PFSK-1 (cell line): Measurements from ENCODE around the gene PLEKHH1.

ENCODE experiments used
- FOXP2 ChIP-seq: optimal IDR thresholded peaks from 2 replicates; pipeline ENCODE3; 2011; ENCODE audit warnings: borderline replicate concordance, control low read depth, inconsistent platforms; ENCODE audit not compliant: insufficient read depth; ENCODE audit errors: extremely low read length, extremely low read depth
- POLR2AphosphoS5 ChIP-seq: IDR thresholded peaks from 2 replicates; pipeline ENCODE4 v1.6.1; 2012; ENCODE audit warnings: low read depth, mild to moderate bottlenecking, control low read depth, low read length, moderate library complexity
- SIN3A ChIP-seq: IDR thresholded peaks from 2 replicates; pipeline ENCODE4 v1.6.1; 2012; ENCODE audit warnings: mild to moderate bottlenecking, low read length, moderate library complexity, borderline replicate concordance; ENCODE audit not compliant: insufficient read depth
- TAF1 ChIP-seq: IDR thresholded peaks from 2 replicates; pipeline ENCODE4 v1.6.1; 2012; ENCODE audit warnings: low read length, control low read depth, borderline replicate concordance; ENCODE audit not compliant: insufficient read depth
- TF ChIP-seq, protein P1 (sequence below), 2 experiments: IDR thresholded peaks; 2 replicates each; pipeline versions ENCODE4 v1.6.1 to v1.8.0; 2011 to 2012; ENCODE audit warnings: low read depth in 2 of 2, low read length in 2 of 2, control low read depth in 1 of 2, inconsistent platforms in 1 of 2, mild to moderate bottlenecking in 1 of 2, moderate library complexity in 1 of 2; ENCODE audit not compliant: insufficient read depth in 1 of 2

Gene PLEKHH1

GRCh38 chr14:67620217-67620785 lies 87.2 kb downstream of the PLEKHH1 start:
- TF ChIP-seq TAF1 (no peak), SIN3A (no peak), POLR2AphosphoS5 (no peak), FOXP2 (no peak)
- TF ChIP-seq, protein P1, sequence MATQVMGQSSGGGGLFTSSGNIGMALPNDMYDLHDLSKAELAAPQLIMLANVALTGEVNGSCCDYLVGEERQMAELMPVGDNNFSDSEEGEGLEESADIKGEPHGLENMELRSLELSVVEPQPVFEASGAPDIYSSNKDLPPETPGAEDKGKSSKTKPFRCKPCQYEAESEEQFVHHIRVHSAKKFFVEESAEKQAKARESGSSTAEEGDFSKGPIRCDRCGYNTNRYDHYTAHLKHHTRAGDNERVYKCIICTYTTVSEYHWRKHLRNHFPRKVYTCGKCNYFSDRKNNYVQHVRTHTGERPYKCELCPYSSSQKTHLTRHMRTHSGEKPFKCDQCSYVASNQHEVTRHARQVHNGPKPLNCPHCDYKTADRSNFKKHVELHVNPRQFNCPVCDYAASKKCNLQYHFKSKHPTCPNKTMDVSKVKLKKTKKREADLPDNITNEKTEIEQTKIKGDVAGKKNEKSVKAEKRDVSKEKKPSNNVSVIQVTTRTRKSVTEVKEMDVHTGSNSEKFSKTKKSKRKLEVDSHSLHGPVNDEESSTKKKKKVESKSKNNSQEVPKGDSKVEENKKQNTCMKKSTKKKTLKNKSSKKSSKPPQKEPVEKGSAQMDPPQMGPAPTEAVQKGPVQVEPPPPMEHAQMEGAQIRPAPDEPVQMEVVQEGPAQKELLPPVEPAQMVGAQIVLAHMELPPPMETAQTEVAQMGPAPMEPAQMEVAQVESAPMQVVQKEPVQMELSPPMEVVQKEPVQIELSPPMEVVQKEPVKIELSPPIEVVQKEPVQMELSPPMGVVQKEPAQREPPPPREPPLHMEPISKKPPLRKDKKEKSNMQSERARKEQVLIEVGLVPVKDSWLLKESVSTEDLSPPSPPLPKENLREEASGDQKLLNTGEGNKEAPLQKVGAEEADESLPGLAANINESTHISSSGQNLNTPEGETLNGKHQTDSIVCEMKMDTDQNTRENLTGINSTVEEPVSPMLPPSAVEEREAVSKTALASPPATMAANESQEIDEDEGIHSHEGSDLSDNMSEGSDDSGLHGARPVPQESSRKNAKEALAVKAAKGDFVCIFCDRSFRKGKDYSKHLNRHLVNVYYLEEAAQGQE (IDR thresholded peaks at IDR 0.05; ENCODE audit: insufficient read depth in 1 of 2, low read depth in 2 of 2, low read length in 2 of 2), result no peak

- TF ChIP-seq, protein P1 (IDR thresholded peaks at IDR 0.05; ENCODE audit: insufficient read depth in 1 of 2, low read depth in 2 of 2, low read length in 2 of 2), result no peak
- TF ChIP-seq TAF1 (no peak), SIN3A (peak; percentile 95; the same call in 1 of the 2 replicates), POLR2AphosphoS5 (no peak), FOXP2 (no peak)
These were observed 89.6 kb downstream of the PLEKHH1 start for GRCh38 chr14:67622675-67623074.

- no peak for TF ChIP-seq POLR2AphosphoS5
- no peak for TF ChIP-seq FOXP2
- no peak for TF ChIP-seq TAF1
- TF ChIP-seq SIN3A, result no peak
These were observed 90.0 kb downstream of the PLEKHH1 start for GRCh38 chr14:67623114-67623513.

DNA sequence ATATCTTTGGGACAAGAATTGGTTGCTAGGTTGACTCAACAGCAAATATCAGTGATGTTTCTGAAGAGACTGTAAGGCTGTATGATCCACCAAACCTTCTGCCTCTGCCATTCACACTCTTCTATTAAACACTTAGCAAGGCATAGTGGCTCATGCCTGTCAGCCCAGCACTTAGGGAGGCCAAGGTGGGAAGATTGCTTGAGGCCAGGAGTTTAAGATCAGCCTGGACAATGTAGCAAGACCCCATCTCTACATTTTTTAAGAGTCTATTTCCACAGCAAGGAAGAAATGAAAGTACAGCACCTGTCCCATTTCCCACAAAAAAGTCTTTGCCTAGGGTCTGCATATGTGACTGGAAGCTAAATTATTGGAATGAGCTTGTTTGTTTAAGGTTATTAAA lies 94.4 kb downstream of the PLEKHH1 start:
- no peak for TF ChIP-seq TAF1
- no peak for TF ChIP-seq SIN3A
- TF ChIP-seq, protein P1 (IDR thresholded peaks at IDR 0.05; ENCODE audit: insufficient read depth in 1 of 2, low read depth in 2 of 2, low read length in 2 of 2), result no peak
- no peak for TF ChIP-seq POLR2AphosphoS5
- no peak for TF ChIP-seq FOXP2

GRCh38 chr14:67630186-67630585 lies 97.1 kb downstream of the PLEKHH1 start:
- TF ChIP-seq SIN3A (no peak), FOXP2 (no peak), POLR2AphosphoS5 (no peak), TAF1 (no peak)

GRCh38 chr14:67630938-67631337 lies 97.8 kb downstream of the PLEKHH1 start:
- no peak for TF ChIP-seq POLR2AphosphoS5
- no peak for TF ChIP-seq FOXP2
- TF ChIP-seq SIN3A, result no peak
- no peak for TF ChIP-seq TAF1
- TF ChIP-seq, protein P1 (IDR thresholded peaks at IDR 0.05; ENCODE audit: insufficient read depth in 1 of 2, low read depth in 2 of 2, low read length in 2 of 2), result no peak
